ENCODE measurements around the gene GCLM.
"Not testable (repeated sequence)": the region's sequence is repeated elsewhere in the genome, so short reads cannot be mapped to it uniquely, and the experiment has no call there.

GCLM gene

GRCh38 chr1:93909146-93910050, at the start of gene GCLM:
GCLM (minus strand) TSS chr1:93909430; CDS start chr1:93909163, 267 bp downstream.
- TF ChIP-seq, protein P1, sequence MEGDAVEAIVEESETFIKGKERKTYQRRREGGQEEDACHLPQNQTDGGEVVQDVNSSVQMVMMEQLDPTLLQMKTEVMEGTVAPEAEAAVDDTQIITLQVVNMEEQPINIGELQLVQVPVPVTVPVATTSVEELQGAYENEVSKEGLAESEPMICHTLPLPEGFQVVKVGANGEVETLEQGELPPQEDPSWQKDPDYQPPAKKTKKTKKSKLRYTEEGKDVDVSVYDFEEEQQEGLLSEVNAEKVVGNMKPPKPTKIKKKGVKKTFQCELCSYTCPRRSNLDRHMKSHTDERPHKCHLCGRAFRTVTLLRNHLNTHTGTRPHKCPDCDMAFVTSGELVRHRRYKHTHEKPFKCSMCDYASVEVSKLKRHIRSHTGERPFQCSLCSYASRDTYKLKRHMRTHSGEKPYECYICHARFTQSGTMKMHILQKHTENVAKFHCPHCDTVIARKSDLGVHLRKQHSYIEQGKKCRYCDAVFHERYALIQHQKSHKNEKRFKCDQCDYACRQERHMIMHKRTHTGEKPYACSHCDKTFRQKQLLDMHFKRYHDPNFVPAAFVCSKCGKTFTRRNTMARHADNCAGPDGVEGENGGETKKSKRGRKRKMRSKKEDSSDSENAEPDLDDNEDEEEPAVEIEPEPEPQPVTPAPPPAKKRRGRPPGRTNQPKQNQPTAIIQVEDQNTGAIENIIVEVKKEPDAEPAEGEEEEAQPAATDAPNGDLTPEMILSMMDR (IDR thresholded peaks at IDR 0.05; ENCODE audit: control insufficient read depth, insufficient read depth, low read depth, low read length, missing control alignments): peak; percentile 71
- DNase-seq (ENCODE audit: low read depth): peak; percentile 81
- peak within 1 kb of the TSS; percentile 90 for H3K4me3 ChIP-seq (ENCODE audit: control insufficient read depth, low read depth, low read length)

GRCh38 chr1:93958726-93959100, 49.5 kb upstream of the GCLM start:
- no peak overlapping the region for H3K4me3 ChIP-seq (ENCODE audit: control insufficient read depth, low read depth, low read length)
- DNase-seq (ENCODE audit: low read depth): no peak
- TF ChIP-seq, protein P1 (IDR thresholded peaks at IDR 0.05; ENCODE audit: control insufficient read depth, insufficient read depth, low read depth, low read length, missing control alignments): no peak

DNA sequence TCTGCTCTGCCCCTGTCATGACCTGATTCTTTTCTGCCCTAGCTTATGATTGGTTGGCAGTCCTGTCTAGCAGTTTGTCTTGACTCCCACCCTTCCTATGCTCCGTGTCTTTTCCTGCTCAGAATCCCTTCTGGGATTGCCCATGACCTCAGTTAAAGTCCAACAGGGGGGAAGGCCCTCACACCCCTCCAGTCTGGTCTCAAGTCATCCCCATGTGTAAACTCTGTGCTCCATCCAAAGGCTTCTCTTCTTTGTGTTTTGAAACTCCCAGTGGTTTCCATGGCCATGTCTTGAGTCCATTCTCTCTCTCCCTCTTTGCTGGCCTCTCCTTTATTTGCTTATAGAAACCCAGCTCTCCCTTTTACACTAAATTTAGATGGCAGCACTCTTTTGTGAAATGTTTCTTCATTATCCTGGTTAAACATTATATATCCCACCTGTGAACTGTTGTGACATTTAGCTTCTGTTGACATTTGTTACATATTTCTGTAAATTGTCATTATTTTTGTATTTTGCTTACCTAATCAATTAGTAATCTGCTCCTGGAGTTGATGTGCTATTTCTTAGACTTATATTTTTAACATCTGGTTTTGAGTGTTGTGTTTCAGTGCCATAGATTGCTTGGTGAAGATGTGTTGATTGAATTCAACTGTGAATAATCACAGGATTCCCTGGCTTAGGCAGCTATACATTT, 48.9 kb upstream of the GCLM start:
- no peak for DNase-seq (ENCODE audit: low read depth)
- TF ChIP-seq, protein P1 (IDR thresholded peaks at IDR 0.05; ENCODE audit: control insufficient read depth, insufficient read depth, low read depth, low read length, missing control alignments): no peak
- H3K4me3 ChIP-seq (ENCODE audit: control insufficient read depth, low read depth, low read length): no peak overlapping the region

DNA sequence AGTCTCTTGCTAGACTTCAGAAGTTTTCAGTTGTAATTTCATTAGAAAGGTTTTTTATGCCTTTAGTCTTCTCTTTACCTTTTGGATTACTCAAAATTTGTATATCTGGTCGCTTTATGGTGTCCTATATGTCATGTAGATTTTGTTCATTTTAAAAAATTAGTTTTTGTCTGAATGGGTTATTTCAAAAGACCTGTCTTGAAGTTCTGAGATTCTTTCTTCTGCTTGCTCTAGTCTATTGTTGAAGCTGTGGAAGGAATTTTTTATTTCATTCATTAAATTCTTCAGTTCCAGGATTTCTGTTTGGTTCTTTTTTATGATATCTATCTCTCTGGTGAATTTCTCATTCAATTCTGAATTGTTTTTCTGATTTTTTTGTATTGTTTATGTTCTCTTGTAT, 46.5 kb upstream of the GCLM start:
- H3K4me3 ChIP-seq (ENCODE audit: control insufficient read depth, low read depth, low read length): no peak overlapping the region
- TF ChIP-seq, protein P1 (IDR thresholded peaks at IDR 0.05; ENCODE audit: control insufficient read depth, insufficient read depth, low read depth, low read length, missing control alignments): no peak
- DNase-seq (ENCODE audit: low read depth): no peak

GRCh38 chr1:93947002-93947686, 37.9 kb upstream of the GCLM start:
- not testable (repeated sequence) for H3K4me3 ChIP-seq (ENCODE audit: control insufficient read depth, low read depth, low read length); DNase-seq (ENCODE audit: low read depth)

DNA sequence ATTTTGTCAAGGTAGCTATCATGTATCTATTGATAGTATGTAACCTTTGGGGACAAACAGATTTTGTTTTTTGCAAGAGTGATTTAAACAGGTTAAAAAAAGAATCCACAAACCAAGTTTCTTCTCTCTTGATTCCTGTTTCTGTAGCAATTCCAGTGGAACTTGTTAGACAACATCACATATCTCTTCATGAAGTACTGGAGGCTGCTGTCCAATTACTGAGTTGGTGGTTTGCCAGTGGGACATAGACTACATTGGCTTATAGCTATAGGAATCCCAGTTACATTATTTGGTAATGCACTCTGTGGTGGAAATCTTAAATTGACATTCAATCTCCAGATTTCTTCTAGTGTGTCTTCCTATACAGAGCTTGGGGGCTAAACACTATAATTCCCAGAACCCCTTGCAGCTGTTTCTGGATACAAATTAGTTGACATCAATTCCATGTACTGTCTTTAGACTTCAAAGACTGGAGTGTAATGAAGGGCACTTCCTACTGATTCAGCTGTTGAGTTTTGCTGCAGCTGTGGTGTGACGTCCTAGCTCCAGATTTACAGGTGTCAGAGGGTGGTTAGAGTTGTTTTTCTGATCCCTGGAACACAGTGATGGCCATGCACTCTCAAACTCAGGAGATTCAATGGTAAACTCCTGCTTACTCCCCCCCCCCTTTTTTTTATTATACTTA, 29.4 kb upstream of the GCLM start:
- TF ChIP-seq, protein P1 (IDR thresholded peaks at IDR 0.05; ENCODE audit: control insufficient read depth, insufficient read depth, low read depth, low read length, missing control alignments): no peak
- no peak overlapping the region for H3K4me3 ChIP-seq (ENCODE audit: control insufficient read depth, low read depth, low read length)
- DNase-seq (ENCODE audit: low read depth): no peak

All from AG09309 (cell line).